GM12878 (cell line): ENCODE data around the gene LRRC40. TPM values are rescaled to one million over a fixed set of nuclear protein-coding genes. Genes with fewer than 3 reads are reported as not detected.
A peak's percentile ranks its signal among the peaks of the same experiment; 100 is the strongest.

Experiments
- ATAC-seq: fragments of 200-7000 bp; cut with Tn5 transposase; 3 replicates; pipeline ENCODE4 v1.9.1; 2020; ENCODE audit warnings: mild to moderate bottlenecking, moderate library complexity
- BruUV-seq: library from RNA; stranded (reverse); fragments of 400-500 nt; replicated peaks from 2 replicates; lab custom pipeline; 2021; lab: Mats Ljungman, UMichigan
- CTCF ChIA-PET: fragments of 300-600 bp; sonication (Branson Sonifier 250); formaldehyde crosslinking; extraction: SDS; loops from one replicate; lab custom pipeline; 2021; ENCODE audit warnings: inconsistent platforms; lab: Yijun Ruan, JAX
- POLR2A ChIA-PET: fragments of 350-600 bp; formaldehyde crosslinking; extraction: SDS; loops from one replicate; lab custom pipeline; 2021; ENCODE audit warnings: inconsistent platforms; lab: Charles Lee
- RAD21 ChIA-PET: fragments of 300-600 bp; sonication (Branson Sonifier 250); formaldehyde crosslinking; loops from one replicate; lab custom pipeline; 2023; ENCODE audit warnings: antibody characterized with exemption; ENCODE audit not compliant: unreplicated experiment; lab: Charles Lee
- SMC1A ChIA-PET: fragments of 300-600 bp; sonication (Branson Sonifier 250); formaldehyde crosslinking; loops from one replicate; lab custom pipeline; 2023; ENCODE audit not compliant: unreplicated experiment, uncharacterized antibody; lab: Charles Lee
- DNase-seq: peaks from one replicate; pipeline ENCODE4 v3.0.0-alpha.2; 2011; ENCODE audit warnings: low read depth, low spot score
- FAIRE-seq: peaks from 3 replicates; lab custom pipeline; 2011; peaks lifted over from hg19 to GRCh38; lab: Jason Lieb, UNC
- H2AFZ ChIP-seq: 2 replicates; pipeline ENCODE4 v1.6.0; 2011; ENCODE audit warnings: low read depth, low read length, control low read depth; ENCODE audit not compliant: control insufficient read depth
- H3K27ac ChIP-seq: 2 replicates; pipeline ENCODE4 v1.5.1; 2011; ENCODE audit warnings: control low read depth; ENCODE audit not compliant: control insufficient read depth, insufficient read depth
- H3K27me3 ChIP-seq, 2 experiments: replicated peaks in 1 of 2; 2 replicates each; pipeline versions ENCODE4 v1.6.0 to v1.6.1; 2011; ENCODE audit warnings: low read length in 1 of 2; ENCODE audit not compliant: control insufficient read depth in 2 of 2, insufficient read depth in 2 of 2
- H3K36me3 ChIP-seq, 2 experiments: 2 replicates each; pipeline ENCODE4 v1.5.1; 2011; ENCODE audit warnings: low read length in 1 of 2; ENCODE audit not compliant: control insufficient read depth in 2 of 2, insufficient read depth in 2 of 2
- H3K4me1 ChIP-seq: 2 replicates; pipeline ENCODE4 v1.6.1; 2011; ENCODE audit warnings: mild to moderate bottlenecking, low read length, moderate library complexity, mixed read lengths; ENCODE audit not compliant: control insufficient read depth, insufficient read depth
- H3K4me2 ChIP-seq: 2 replicates; pipeline ENCODE4 v1.6.0; 2011; ENCODE audit warnings: control low read depth; ENCODE audit not compliant: control insufficient read depth, insufficient read depth
- H3K4me3 ChIP-seq: fragments of 200-600 bp; sonication (generic); 2 replicates; pipeline ENCODE4 v1.5.1; 2016
- H3K79me2 ChIP-seq: 2 replicates; pipeline ENCODE4 v1.6.0; 2011; ENCODE audit warnings: low read length; ENCODE audit not compliant: control insufficient read depth, insufficient read depth
- H3K9ac ChIP-seq: 2 replicates; pipeline ENCODE4 v1.8.0; 2011; ENCODE audit warnings: low read length, control low read depth, mixed read lengths; ENCODE audit not compliant: control insufficient read depth, insufficient read depth
- H3K9me3 ChIP-seq: replicated peaks from 3 replicates; pipeline ENCODE4 v1.5.1; 2011; ENCODE audit warnings: mild to moderate bottlenecking, low read length; ENCODE audit not compliant: control insufficient read depth, insufficient read depth
- H4K20me1 ChIP-seq: 2 replicates; pipeline ENCODE4 v1.6.0; 2011; ENCODE audit not compliant: control insufficient read depth, insufficient read depth
- GABPA ChIP-seq: IDR thresholded peaks from 2 replicates; pipeline ENCODE4 v1.6.1; 2014; ENCODE audit warnings: antibody characterized with exemption, low read depth, mild to moderate bottlenecking, inconsistent platforms
- KLF5 ChIP-seq: fragments of 450-650 bp; IDR thresholded peaks from 2 replicates; pipeline ENCODE4 v1.6.1; 2014; ENCODE audit warnings: mild to moderate bottlenecking; ENCODE audit not compliant: partially characterized antibody
- MTA3 ChIP-seq: IDR thresholded peaks from 2 replicates; pipeline ENCODE4 v1.6.1; 2012; ENCODE audit warnings: low read length, inconsistent platforms, borderline replicate concordance
- NBN ChIP-seq: fragments of 450-650 bp; IDR thresholded peaks from 2 replicates; pipeline ENCODE4 v1.6.1; 2016
- POLR2AphosphoS5 ChIP-seq: IDR thresholded peaks from 2 replicates; pipeline ENCODE4 v1.6.1; 2011; ENCODE audit warnings: mild to moderate bottlenecking, low read length, inconsistent platforms
- POU2F2 ChIP-seq: IDR thresholded peaks from 3 replicates; pipeline ENCODE4 v1.6.1; 2011; ENCODE audit warnings: low read depth, mild to moderate bottlenecking, low read length, borderline replicate concordance
- RAD21 ChIP-seq: IDR thresholded peaks from 2 replicates; pipeline ENCODE4 v1.6.1; 2011; ENCODE audit warnings: mild to moderate bottlenecking, low read depth, low read length, moderate library complexity; ENCODE audit not compliant: insufficient read depth
- RUNX3 ChIP-seq: IDR thresholded peaks from 2 replicates; pipeline ENCODE4 v1.6.1; 2012; ENCODE audit warnings: low read length, inconsistent platforms
- SIN3A ChIP-seq: IDR thresholded peaks from 2 replicates; pipeline ENCODE4 v1.6.1; 2012; ENCODE audit warnings: low read depth, low read length, improper control_type of control experiment
- SMARCA5 ChIP-seq: fragments of 450-650 bp; IDR thresholded peaks from 2 replicates; pipeline ENCODE4 v1.6.1; 2017; ENCODE audit warnings: mild to moderate bottlenecking
- SPI1 ChIP-seq: IDR thresholded peaks from 2 replicates; pipeline ENCODE4 v1.6.1; 2011; ENCODE audit warnings: low read depth, mild to moderate bottlenecking, low read length, moderate library complexity, borderline replicate concordance; ENCODE audit not compliant: insufficient read depth
- ZZZ3 ChIP-seq: IDR thresholded peaks from 2 replicates; pipeline ENCODE4 v1.6.1; 2011; ENCODE audit warnings: low read depth; ENCODE audit not compliant: control insufficient read depth, insufficient read length
- WGBS: methylation state at CpG from one replicate; pipeline ENCODE4 v1.1.6; 2016; ENCODE audit warnings: low lambda C conversion rate; ENCODE audit not compliant: insufficient replicate concordance, insufficient coverage; ENCODE audit errors: missing lambda C conversion rate; 5-methylcytosine and 5-hydroxymethylcytosine counted together
- in situ Hi-C: fragments of 300-500 bp; cut with MboI; formaldehyde crosslinking; loops from 9 replicates; pipeline ENCODE4 v1.14.3; 2018; ENCODE audit warnings: mixed read lengths
- intact Hi-C: fragments of 100-400 bp; cut with micrococcal nuclease; formaldehyde crosslinking; loops from one replicate; pipeline ENCODE4 v1.14.2; 2022; ENCODE audit not compliant: unreplicated experiment
- polyA plus RNA-seq, 11 experiments: library from polyadenylated mRNA; depleted of rRNA in 4 of 11; unstranded in 6 of 11; stranded (reverse) in 5 of 11; fragments of >200 nt; fragmentation: Nextera tagmentation in 4 of 11; fragmentation: Illumina TruSeq in 1 of 11; extraction: Ambion mirVana in 4 of 11; extraction: Trizol in 1 of 11; gene quantifications; 1 replicate in 1 of 11; 2 replicates in 10 of 11; pipeline versions ENCODE4 v1.2.1 to v1.2.3, GENCODE V29; 2011 to 2016; ENCODE audit warnings: inconsistent platforms in 2 of 11, missing spikeins in 2 of 11, low read depth in 1 of 11
- total RNA-seq, 4 experiments: library from RNA; depleted of rRNA in 3 of 4; stranded (reverse); fragments of >200 nt in 3 of 4; fragmentation: Illumina TruSeq in 1 of 4; extraction: Trizol in 1 of 4; gene quantifications; 2 replicates each; pipeline versions ENCODE4 v1.2.1 to v1.2.3, GENCODE V29; 2013 to 2021
- TF ChIP-seq, protein P1 (sequence below): IDR thresholded peaks from 2 replicates; pipeline ENCODE4 v1.6.1; 2011; ENCODE audit warnings: borderline replicate concordance, low read depth, mild to moderate bottlenecking, moderate library complexity, mixed read lengths, low read length; ENCODE audit not compliant: insufficient read depth; ENCODE audit errors: extremely low read length
- TF ChIP-seq, protein P2 (sequence below): fragments of 450-650 bp; IDR thresholded peaks from 2 replicates; pipeline ENCODE4 v1.6.1; 2014; ENCODE audit warnings: mild to moderate bottlenecking

The LRRC40 gene
- total and polyA plus RNA-seq, 10 of the 15 experiments (the other 5 are each of a cell fraction or from before 2014, with no cell fraction given): 19.5 to 44.3 (median 30.9) TPM

GRCh38 chr1:70207492-70207891 is 2.1 kb upstream of the LRRC40 start:
- H3K4me1 ChIP-seq: peaks cover 11% of the 10 kb centered on the region
- ChIA-PET POLR2A (no interaction called here), SMC1A (interaction anchor here (0.6 to 5.5 kb wide), 2 partner anchors 13 to 14 kb away, joined by 3 to 31 read pairs; partner anchors contain the start of gene SRSF11), CTCF (no interaction called here), RAD21 (interaction anchor here (1.4 kb wide), 1 partner anchor 147 kb away, joined by 5 read pairs; the partner anchor contains the start of gene ANKRD13C)
- DNase-seq (no peak), FAIRE-seq (no peak), ATAC-seq (no peak)
- H3K79me2 ChIP-seq: peaks cover 95% of the 10 kb centered on the region
- H3K4me2 ChIP-seq: peak overlapping the region; percentile 40
- in situ Hi-C loops: no loop called here
- TF ChIP-seq SMARCA5 (no peak), SPI1 (no peak), NBN (no peak), KLF5 (no peak), MTA3 (no peak), RAD21 (no peak), SIN3A (no peak), POU2F2 (no peak), GABPA (no peak), ZZZ3 (no peak), RUNX3 (no peak), POLR2AphosphoS5 (no peak)
- TF ChIP-seq, protein P1, sequence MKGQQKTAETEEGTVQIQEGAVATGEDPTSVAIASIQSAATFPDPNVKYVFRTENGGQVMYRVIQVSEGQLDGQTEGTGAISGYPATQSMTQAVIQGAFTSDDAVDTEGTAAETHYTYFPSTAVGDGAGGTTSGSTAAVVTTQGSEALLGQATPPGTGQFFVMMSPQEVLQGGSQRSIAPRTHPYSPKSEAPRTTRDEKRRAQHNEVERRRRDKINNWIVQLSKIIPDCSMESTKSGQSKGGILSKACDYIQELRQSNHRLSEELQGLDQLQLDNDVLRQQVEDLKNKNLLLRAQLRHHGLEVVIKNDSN: no peak
- TF ChIP-seq, protein P2, sequence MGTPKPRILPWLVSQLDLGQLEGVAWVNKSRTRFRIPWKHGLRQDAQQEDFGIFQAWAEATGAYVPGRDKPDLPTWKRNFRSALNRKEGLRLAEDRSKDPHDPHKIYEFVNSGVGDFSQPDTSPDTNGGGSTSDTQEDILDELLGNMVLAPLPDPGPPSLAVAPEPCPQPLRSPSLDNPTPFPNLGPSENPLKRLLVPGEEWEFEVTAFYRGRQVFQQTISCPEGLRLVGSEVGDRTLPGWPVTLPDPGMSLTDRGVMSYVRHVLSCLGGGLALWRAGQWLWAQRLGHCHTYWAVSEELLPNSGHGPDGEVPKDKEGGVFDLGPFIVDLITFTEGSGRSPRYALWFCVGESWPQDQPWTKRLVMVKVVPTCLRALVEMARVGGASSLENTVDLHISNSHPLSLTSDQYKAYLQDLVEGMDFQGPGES: no peak
- H3K27me3 ChIP-seq: no peaks in the 10 kb centered on the region
- H3K27ac ChIP-seq: no peak overlapping the region
- intact Hi-C loops: loop anchor here (5.0 to 10.0 kb wide), 2 partner anchors 145 to 207 kb away; partner anchors contain the start of genes ANKRD13C and CTH
- H4K20me1 ChIP-seq: no peaks in the 10 kb centered on the region
- 82% methylated on average over 4 of the region's 4 CpGs for WGBS
- BruUV-seq: no TSS peak
- H2AFZ ChIP-seq: no peak overlapping the region
- no peaks in the 10 kb centered on the region for H3K9me3 ChIP-seq
- H3K9ac ChIP-seq: 0 out of 2 replicates have a peak overlapping the region, but pooled peaks have one; percentile 3
- H3K36me3 ChIP-seq: no peaks in the 10 kb centered on the region
- H3K4me3 ChIP-seq: peak overlapping the region; percentile 83; the same call in 1 of the 2 replicates
